GOT3 (cell line): Measurements from ENCODE around the gene BRWD1.

Source experiments
- DNase-seq: peaks from one replicate; lab custom pipeline; 2025; ENCODE audit warnings: mixed read lengths; lab: John Stamatoyannopoulos, UW

Gene BRWD1

GRCh38 chr21:39313571-39314142 is at the start of gene BRWD1:
Gene BRWD1, minus strand, starts transcription at chr21:39313632. Its CDS starts 141 bp downstream, at chr21:39313491.
- peak; percentile 40 for DNase-seq

GRCh38 chr21:39362733-39363132 is 49.3 kb upstream of the BRWD1 start:
- no peak for DNase-seq

- DNase-seq: no peak
These were observed 46.0 kb upstream of the BRWD1 start for GRCh38 chr21:39359382-39359781.

GRCh38 chr21:39353295-39353694 is 39.9 kb upstream of the BRWD1 start:
- no peak for DNase-seq

- DNase-seq: no peak
These were observed 36.9 kb upstream of the BRWD1 start for GRCh38 chr21:39350094-39351005.

GRCh38 chr21:39349211-39350093 is 36.0 kb upstream of the BRWD1 start:
- DNase-seq: peak; percentile 80

- peak; percentile 76 for DNase-seq
These were observed 35.2 kb upstream of the BRWD1 start, which contains the start of gene HMGN1 for GRCh38 chr21:39348355-39349210. Gene HMGN1, minus strand, starts transcription at chr21:39349088. Its CDS starts 171 bp downstream, at chr21:39348917.

- no peak for DNase-seq
These were observed 34.6 kb upstream of the BRWD1 start for GRCh38 chr21:39348040-39348354.

- DNase-seq: no peak
These were observed 34.1 kb upstream of the BRWD1 start for GRCh38 chr21:39347537-39347936.

GRCh38 chr21:39346671-39347331 is 33.4 kb upstream of the BRWD1 start:
- DNase-seq: no peak

- no peak for DNase-seq
These were observed 32.8 kb upstream of the BRWD1 start for GRCh38 chr21:39346206-39346605.

- no peak for DNase-seq
These were observed 32.0 kb upstream of the BRWD1 start for GRCh38 chr21:39345440-39345839.

GRCh38 chr21:39344848-39345247 is 31.4 kb upstream of the BRWD1 start:
- DNase-seq: no peak

GRCh38 chr21:39341249-39341923 is 28.0 kb upstream of the BRWD1 start:
- no peak for DNase-seq

GRCh38 chr21:39340687-39341086 is 27.3 kb upstream of the BRWD1 start:
- no peak for DNase-seq

- no peak for DNase-seq
These were observed 25.8 kb upstream of the BRWD1 start for GRCh38 chr21:39339231-39339630.

- DNase-seq: no peak
These were observed 23.1 kb upstream of the BRWD1 start for GRCh38 chr21:39336457-39337008.

- no peak for DNase-seq
These were observed 21.2 kb upstream of the BRWD1 start for GRCh38 chr21:39334611-39335010.

- no peak for DNase-seq
These were observed 18.7 kb upstream of the BRWD1 start for GRCh38 chr21:39332175-39332574.

- DNase-seq: no peak
These were observed 16.6 kb upstream of the BRWD1 start for GRCh38 chr21:39330001-39330400.
